CD4-positive, alpha-beta T cell (primary cell): Measurements from ENCODE around the gene CKLF. TPM values are rescaled to one million over a fixed set of nuclear protein-coding genes. Genes with fewer than 3 reads are reported as not detected.

ENCODE experiments used
- ATAC-seq: fragments of 200-7000 bp; cut with Tn5 transposase; one replicate; pipeline ENCODE4 v1.10.0; 2022; ENCODE audit warnings: mild to moderate bottlenecking; ENCODE audit not compliant: poor library complexity
- CTCF ChIA-PET: fragments of 350-600 bp; sonication (Branson Sonifier 250); formaldehyde crosslinking; loops from one replicate; lab custom pipeline; 2021; ENCODE audit warnings: antibody characterized with exemption, inconsistent platforms; lab: Charles Lee
- POLR2A ChIA-PET: fragments of 350-600 bp; sonication (Branson Sonifier 250); formaldehyde crosslinking; loops from one replicate; lab custom pipeline; 2021; ENCODE audit warnings: antibody characterized with exemption, inconsistent platforms; lab: Charles Lee
- DNase-seq, 14 experiments: peaks; one replicate each; pipeline ENCODE4 v3.0.0-alpha.2; 2013 to 2020; ENCODE audit warnings: mixed read lengths in 2 of 14
- H3K27ac ChIP-seq, 2 donors: one replicate each; pipeline versions ENCODE4 v1.5.1 to v1.7.0; 2013; ENCODE audit warnings: low read length in 2 of 2, low read depth in 1 of 2, mild to moderate bottlenecking in 1 of 2
- H3K27me3 ChIP-seq, 2 experiments: 1 replicate in 1 of 2; 2 replicates in 1 of 2; pipeline versions ENCODE4 v1.6.1 to v1.7.0; 2013; ENCODE audit warnings: low read length in 2 of 2, control low read depth in 1 of 2, mild to moderate bottlenecking in 1 of 2, moderate library complexity in 1 of 2; ENCODE audit not compliant: insufficient read depth in 2 of 2, control insufficient read depth in 1 of 2
- H3K36me3 ChIP-seq: one replicate; pipeline ENCODE4 v1.6.1; 2013; ENCODE audit warnings: low read length, control low read depth; ENCODE audit not compliant: insufficient read depth
- H3K4me1 ChIP-seq: one replicate; pipeline ENCODE4 v1.6.1; 2013; ENCODE audit warnings: low read length, control low read depth; ENCODE audit not compliant: insufficient read depth
- H3K4me3 ChIP-seq: one replicate; pipeline ENCODE4 v1.5.1; 2013; ENCODE audit warnings: mild to moderate bottlenecking, low read length, moderate library complexity
- H3K9me3 ChIP-seq, 2 experiments: 1 replicate in 1 of 2; 2 replicates in 1 of 2; pipeline versions ENCODE4 v1.6.1 to v1.7.0; 2013; ENCODE audit warnings: low read length in 2 of 2, mild to moderate bottlenecking in 2 of 2, control low read depth in 1 of 2, moderate library complexity in 1 of 2; ENCODE audit not compliant: control insufficient read depth in 1 of 2, insufficient read depth in 1 of 2
- H3K27ac Mint-ChIP-seq: one replicate; pipeline ENCODE4 v1.8.0; 2020; ENCODE audit warnings: mixed read lengths
- H3K27me3 Mint-ChIP-seq: one replicate; pipeline ENCODE4 v1.8.0; 2021; ENCODE audit warnings: mixed read lengths
- H3K36me3 Mint-ChIP-seq: one replicate; pipeline ENCODE4 v1.8.0; 2021; ENCODE audit warnings: low read depth, mixed read lengths
- H3K4me1 Mint-ChIP-seq: one replicate; pipeline ENCODE4 v1.8.0; 2021; ENCODE audit warnings: low read depth, mixed read lengths
- H3K4me3 Mint-ChIP-seq: one replicate; pipeline ENCODE4 v1.8.0; 2020; ENCODE audit warnings: mild to moderate bottlenecking, mixed read lengths
- H3K9me3 Mint-ChIP-seq: one replicate; pipeline ENCODE4 v1.8.0; 2020; ENCODE audit warnings: mixed read lengths
- CTCF ChIP-seq: fragments of 200-600 bp; IDR thresholded peaks from one replicate; pipeline ENCODE4 v1.8.0; 2022; ENCODE audit warnings: antibody characterized with exemption, mild to moderate bottlenecking
- intact Hi-C, 2 experiments: fragments of 100-400 bp; cut with DNase I in 1 of 2; cut with micrococcal nuclease in 1 of 2; formaldehyde crosslinking; loops; one replicate each; pipeline versions ENCODE4 v1.15.1 to v1.9.0; 2023 to 2025; cut with DNase I, micrococcal nuclease
- total RNA-seq, 174 experiments: library from RNA in 2 of 174; stranded (reverse) in 2 of 174; gene quantifications; one replicate each; pipeline ENCODE4 v1.2.3 and lab custom pipeline; 2021 to 2026

The CKLF gene
- total RNA-seq, 2 experiments from 2014 or later = 10.6 to 14.1 TPM

GRCh38 chr16:66600477-66600876 lies 48.1 kb downstream of the CKLF start:
- H3K4me3 Mint-ChIP-seq = peak overlapping the region; percentile 30
- H3K27ac Mint-ChIP-seq = peak overlapping the region; percentile 45
- H3K9me3 Mint-ChIP-seq = no peaks in the 10 kb centered on the region
- TF ChIP-seq CTCF = no peak
- no peak overlapping the region for H3K4me3 ChIP-seq
- H3K36me3 ChIP-seq = no peaks in the 10 kb centered on the region
- ATAC-seq (no peak), DNase-seq (no peak)
- peaks cover 29% of the 10 kb centered on the region for H3K4me1 ChIP-seq
- peaks cover 47% of the 10 kb centered on the region for H3K4me1 Mint-ChIP-seq
- intact Hi-C loops = no loop called here
- H3K36me3 Mint-ChIP-seq = peaks cover 10% of the 10 kb centered on the region
- ChIA-PET POLR2A (interaction anchor here (1.5 kb wide), 1 partner anchor 10 kb away, joined by 5 read pairs; no protein-coding TSS in a partner anchor), CTCF (interaction anchor here (1.9 to 2.2 kb wide), 2 partner anchors 8 to 11 kb away, joined by 9 to 11 read pairs; no protein-coding TSS in a partner anchor)
- H3K27ac ChIP-seq = no peak overlapping the region
- no peaks in the 10 kb centered on the region for H3K27me3 ChIP-seq
- H3K9me3 ChIP-seq = peaks cover 4 to 10% of the 10 kb centered on the region in 2 experiments
- no peaks in the 10 kb centered on the region for H3K27me3 Mint-ChIP-seq

GRCh38 chr16:66601471-66601870 lies 49.1 kb downstream of the CKLF start:
- no peak for TF ChIP-seq CTCF
- no peaks in the 10 kb centered on the region for H3K36me3 ChIP-seq
- peaks cover 4 to 10% of the 10 kb centered on the region in 2 experiments for H3K9me3 ChIP-seq
- POLR2A ChIA-PET = no interaction called here
- intact Hi-C loops = no loop called here
- no peak overlapping the region for H3K27ac Mint-ChIP-seq
- no peaks in the 10 kb centered on the region for H3K27me3 ChIP-seq
- H3K27ac ChIP-seq = no peak overlapping the region
- H3K4me3 ChIP-seq = no peak overlapping the region
- DNase-seq (no peak), ATAC-seq (no peak)
- H3K4me1 ChIP-seq = peaks cover 39% of the 10 kb centered on the region
- peaks cover 56% of the 10 kb centered on the region for H3K4me1 Mint-ChIP-seq
- H3K9me3 Mint-ChIP-seq = no peaks in the 10 kb centered on the region
- H3K4me3 Mint-ChIP-seq = no peak overlapping the region
- H3K36me3 Mint-ChIP-seq = peaks cover 10% of the 10 kb centered on the region
- H3K27me3 Mint-ChIP-seq = no peaks in the 10 kb centered on the region
- CTCF ChIA-PET = interaction anchor here (1.0 kb wide), 1 partner anchor 12 kb away, joined by 5 read pairs; no protein-coding TSS in a partner anchor

- Histone ChIP-seq H3K4me1 (peaks cover 47% of the 10 kb centered on the region), H3K27me3 (no peaks in the 10 kb centered on the region), H3K27ac (peak overlapping the region; percentile 62 to 74), H3K36me3 (peaks cover 2% of the 10 kb centered on the region), H3K9me3 (peaks cover 4 to 10% of the 10 kb centered on the region in 2 experiments), H3K4me3 (peak overlapping the region; percentile 86)
- no peak for TF ChIP-seq CTCF
- CTCF ChIA-PET = interaction anchor here (0.6 to 2.6 kb wide), 8 partner anchors 14 to 197 kb away, joined by 3 to 17 read pairs (median 4); no protein-coding TSS in a partner anchor
- POLR2A ChIA-PET = interaction anchor here (0.6 to 2.7 kb wide), 18 partner anchors 14 to 227 kb away, joined by 3 to 40 read pairs (median 6); partner anchors contain the start of genes CKLF, CMTM2, CMTM4 and NAE1
- H3K27ac Mint-ChIP-seq = peak overlapping the region; percentile 89
- H3K4me1 Mint-ChIP-seq = peaks cover 62% of the 10 kb centered on the region
- H3K4me3 Mint-ChIP-seq = peak overlapping the region; percentile 95
- H3K9me3 Mint-ChIP-seq = no peaks in the 10 kb centered on the region
- H3K27me3 Mint-ChIP-seq = no peaks in the 10 kb centered on the region
- H3K36me3 Mint-ChIP-seq = peaks cover 18% of the 10 kb centered on the region
- DNase-seq (peak; percentile 59 to 95 (median 76)), ATAC-seq (peak; percentile 77)
- intact Hi-C loops = loop anchor here (1.0 to 2.0 kb wide), 6 partner anchors 13 to 195 kb away; partner anchors contain the start of gene CKLF (in 1 of the 2)
These were observed 51.4 kb downstream of the CKLF start for GRCh38 chr16:66603537-66604375.
